A549 treated with DMSO at 1 μM for 4 hours (cell line): ENCODE measurements around the gene NDUFA6. TPM values are rescaled to one million over a fixed set of nuclear protein-coding genes. Genes with fewer than 3 reads are reported as not detected.

Experiments
- total RNA-seq: library from RNA; stranded (reverse); fragments of 200-300 nt; extraction: Qiagen RNA extraction; gene quantifications from 5 replicates; pipeline ENCODE4 v1.2.3, GENCODE V29; 2022; ENCODE audit warnings: low read depth

Gene NDUFA6
- 63.8 to 70.3 TPM (median 66.2 TPM) in 5 replicates for total RNA-seq

DNA sequence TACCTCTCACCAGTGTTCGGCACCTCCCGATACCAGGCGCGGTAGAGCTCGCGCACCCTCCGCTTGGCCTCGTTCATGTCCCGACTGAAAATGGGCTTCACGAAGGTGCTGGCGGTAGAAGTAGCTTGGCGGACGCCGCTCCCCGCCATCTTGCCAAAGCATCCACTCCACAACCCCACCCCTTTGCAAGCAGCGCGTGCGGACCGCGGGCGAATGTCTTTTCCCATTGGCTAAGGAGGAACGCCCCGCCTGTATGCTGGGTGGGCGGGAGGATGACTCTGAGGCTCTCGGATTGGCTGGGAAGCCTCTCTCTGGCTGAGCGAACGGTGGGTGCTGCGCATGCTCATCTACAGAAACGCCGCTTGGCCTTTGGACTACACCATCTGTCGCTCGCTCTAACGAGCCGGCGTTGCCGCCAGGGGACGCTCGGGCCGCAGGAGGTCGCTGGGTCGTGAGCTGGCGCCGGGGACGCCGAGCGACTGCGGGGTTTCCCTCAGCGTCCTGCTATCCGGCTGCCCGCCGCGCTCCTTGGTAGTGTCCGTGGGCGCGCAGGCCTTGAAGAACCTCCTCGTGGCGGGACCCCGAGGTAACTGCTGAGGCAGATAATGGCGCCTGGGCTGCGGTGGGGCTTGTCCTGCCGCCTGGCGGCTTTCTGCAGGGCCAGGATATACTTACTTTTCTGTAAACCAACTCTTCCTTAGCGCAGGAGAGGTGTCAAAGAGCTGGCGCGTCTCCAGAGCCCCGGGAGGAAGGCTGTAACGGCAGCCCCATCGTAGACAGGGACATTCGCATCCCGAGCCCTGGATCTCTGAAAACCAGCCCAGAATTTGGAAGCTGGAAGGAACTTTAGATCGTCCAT lies at the start of gene NDUFA6:
Gene NDUFA6 (minus strand): TSS at position 177 of the 859 bp plus-strand sequence. CDS start 28 bp downstream, at position 149.

DNA sequence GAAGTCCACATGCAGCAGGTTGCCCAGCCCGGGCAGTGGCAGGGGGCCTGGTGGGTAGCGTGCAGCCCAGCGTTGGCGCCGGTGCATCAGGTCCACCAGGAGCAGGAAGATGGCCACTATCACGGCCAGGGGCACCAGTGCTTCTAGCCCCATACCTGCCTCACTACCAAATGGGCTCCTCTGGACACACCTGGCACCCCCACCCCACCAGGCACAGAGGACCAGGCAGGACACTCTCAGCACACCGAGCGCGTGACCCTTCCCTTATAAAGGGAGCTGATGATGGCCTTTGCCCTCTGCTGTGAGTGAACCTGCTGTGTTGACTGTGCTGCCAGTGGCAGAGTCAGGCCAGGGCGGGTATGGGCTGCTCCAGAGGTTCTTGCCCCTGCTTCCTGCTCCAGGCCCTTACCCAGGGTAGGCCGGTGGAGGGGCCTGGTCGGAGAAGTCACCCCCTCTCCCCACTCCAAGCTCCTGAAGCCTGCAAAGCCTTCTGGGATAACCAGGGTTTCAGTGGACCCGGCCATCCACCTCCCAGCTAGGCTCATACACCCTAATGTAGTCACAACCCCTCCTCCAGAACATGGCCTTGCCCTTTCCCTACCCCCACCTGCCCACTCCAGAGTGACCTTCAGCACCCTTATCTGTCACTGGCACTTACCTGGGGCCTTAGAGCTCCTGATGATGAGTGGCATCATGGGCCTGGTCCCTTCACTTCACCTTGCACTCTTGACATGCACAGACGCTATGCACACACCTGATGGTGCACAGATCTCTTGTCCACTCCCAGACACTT lies 40.3 kb upstream of the NDUFA6 start, which contains the start of gene CYP2D6:
Gene CYP2D6 (minus strand): TSS at position 172 of the 793 bp plus-strand sequence. CDS start 19 bp downstream, at position 153.

DNA sequence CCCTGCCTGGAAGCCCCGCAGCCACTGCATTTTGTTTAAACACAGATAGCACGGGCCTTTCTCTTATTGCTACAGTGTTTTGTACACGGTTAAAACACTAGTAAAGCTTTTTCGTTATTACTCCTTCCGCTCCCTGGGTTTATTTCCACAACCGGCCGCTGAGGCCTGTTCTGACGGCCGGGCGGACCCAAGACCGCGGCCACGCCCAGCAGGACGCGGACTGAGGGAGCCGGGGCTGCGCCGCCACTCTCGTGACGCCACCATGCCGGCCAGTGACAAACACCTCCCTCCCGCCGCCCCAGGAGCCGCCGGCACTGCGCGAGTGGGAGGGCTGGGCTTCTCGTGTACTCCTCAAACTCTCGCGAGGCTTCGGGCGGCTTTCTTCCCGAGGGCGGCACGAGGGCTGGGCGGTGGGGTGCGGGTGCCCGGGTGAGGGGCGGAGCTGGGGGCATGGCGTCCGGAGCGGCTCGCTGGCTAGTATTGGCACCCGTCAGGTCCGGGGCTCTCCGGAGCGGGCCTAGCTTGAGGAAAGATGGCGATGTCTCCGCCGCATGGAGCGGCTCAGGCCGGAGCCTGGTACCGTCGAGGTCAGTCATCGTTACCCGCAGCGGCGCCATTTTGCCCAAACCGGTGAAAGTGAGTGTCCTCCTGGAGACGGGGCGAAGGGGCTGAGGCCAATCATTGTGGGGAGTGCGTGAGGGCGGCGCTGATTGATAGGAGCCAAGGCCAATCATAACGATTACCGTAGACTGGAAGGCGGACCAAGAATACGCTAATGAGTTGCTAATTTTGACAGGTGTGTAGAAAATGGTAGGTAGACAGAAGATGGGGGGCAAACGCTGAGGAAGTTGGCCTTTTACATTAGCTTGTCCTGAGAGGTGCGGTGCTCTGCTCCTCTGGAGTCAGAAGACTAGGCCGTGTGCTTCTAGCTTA lies 11.0 kb downstream of the NDUFA6 start, which contains the start of gene SMDT1:
Gene SMDT1 (plus strand): TSS at position 382 of the 933 bp plus-strand sequence. CDS start 69 bp downstream, at position 451.

DNA sequence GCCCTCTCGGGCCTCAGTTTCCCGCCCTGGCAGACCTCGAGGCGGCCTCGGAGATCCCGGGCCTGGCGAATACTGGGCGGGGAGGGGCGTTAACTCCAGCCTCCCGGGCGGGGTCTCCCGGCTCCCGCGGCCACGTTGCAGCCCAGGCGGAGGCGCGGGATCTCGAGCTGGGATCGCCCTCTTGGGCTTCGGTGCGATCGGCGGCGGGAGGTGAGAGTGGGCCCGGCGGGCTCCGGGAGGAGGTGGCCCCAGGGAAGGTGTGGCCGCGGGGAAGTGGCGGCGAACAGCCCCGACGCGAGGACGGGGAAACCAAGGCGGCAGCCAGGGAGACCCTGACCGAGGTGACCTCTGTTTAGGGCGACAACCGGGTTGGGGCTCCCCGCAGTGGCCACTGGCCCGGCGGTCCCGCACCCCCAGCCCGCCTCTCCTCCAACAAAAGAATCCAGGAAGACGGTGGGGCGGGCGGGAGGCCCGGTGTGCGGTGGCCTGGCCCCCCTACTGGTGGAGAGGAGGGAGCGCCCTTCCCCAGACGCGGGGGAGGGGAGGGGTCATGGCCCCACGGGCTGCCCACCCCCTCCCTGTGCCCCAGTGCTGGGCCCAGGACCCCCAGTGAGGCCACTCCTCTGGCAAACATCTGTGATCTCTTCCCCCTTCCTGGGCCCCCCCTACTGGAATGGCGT lies 16.3 kb downstream of the NDUFA6 start, which contains the start of gene PHETA2:
Gene PHETA2 (plus strand): TSS at position 117 of the 680 bp plus-strand sequence. CDS start 3,046 bp downstream, outside the sequence.

DNA sequence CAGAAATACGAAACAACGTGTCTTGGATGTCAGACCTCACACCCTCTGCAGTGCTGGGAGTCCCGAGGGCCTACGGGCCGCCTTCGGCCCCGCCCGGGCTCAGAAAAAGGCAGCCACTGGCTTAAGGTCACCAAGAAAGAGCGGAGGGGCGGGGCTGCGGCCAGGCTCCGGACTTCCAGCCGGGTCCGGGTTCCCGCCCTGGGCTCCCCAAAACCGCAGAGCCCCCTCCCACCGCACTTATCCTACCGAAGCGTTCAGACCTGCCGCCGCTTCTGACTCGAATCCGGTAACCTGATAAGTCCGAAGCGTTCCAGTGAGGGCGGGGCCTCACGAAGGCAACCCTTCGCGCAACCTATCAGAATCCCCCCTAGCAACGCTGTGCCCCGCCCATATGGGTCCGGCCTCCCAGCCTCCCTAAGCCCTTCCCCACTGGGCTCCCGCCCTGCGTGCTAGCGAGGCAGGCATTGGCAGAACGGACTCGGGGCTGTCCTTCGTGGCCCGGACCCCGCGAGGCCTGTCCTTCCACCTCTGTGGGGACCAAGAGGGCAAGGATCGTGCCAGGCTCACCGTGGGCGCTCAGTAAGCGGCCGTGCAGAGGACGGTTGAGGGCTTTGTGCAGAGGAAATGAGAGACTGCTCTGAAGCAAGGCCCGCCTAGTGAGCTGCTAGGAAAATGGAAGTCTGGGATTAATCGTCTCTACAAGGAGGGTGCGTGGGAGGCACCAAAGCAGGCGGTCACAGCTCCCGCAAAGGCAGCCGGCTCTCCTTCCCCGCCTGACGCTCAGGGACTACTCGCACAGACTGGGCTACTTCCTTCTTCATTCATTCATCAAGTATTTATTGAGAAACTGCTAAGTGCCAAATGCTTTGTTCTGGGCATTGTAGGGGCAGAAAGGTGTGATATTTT lies 19.8 kb downstream of the NDUFA6 start, which contains the start of gene NAGA:
Gene NAGA (minus strand): TSS at position 296 of the 906 bp plus-strand sequence. CDS start 515 bp downstream, outside the sequence.

Other genes with a start within 250 kb of the NDUFA6 start
- gene SHISA8, start 175.7 kb downstream of the NDUFA6 start, total RNA-seq, result 0.14 to 0.38 TPM (median 0.21 TPM) in 4 of 5 replicates, not detected in the other
- gene TNFRSF13C, start 164.0 kb downstream of the NDUFA6 start, total RNA-seq, result 0.14 to 0.31 TPM (median 0.19 TPM) in 5 replicates
- gene CENPM, start 143.6 kb downstream of the NDUFA6 start, total RNA-seq, result 31.5 to 39.1 TPM (median 36.7 TPM) in 5 replicates
- gene SEPTIN3, start 121.3 kb downstream of the NDUFA6 start, total RNA-seq, result 1.2 to 1.7 TPM (median 1.3 TPM) in 5 replicates
- gene WBP2NL, start 92.0 kb downstream of the NDUFA6 start, total RNA-seq, result 0.14 to 0.17 TPM (median 0.15 TPM) in 3 of 5 replicates, not detected in the others
- 7.0 to 7.9 TPM (median 7.6 TPM) in 5 replicates for gene NAGA, start 20.0 kb downstream of the NDUFA6 start, total RNA-seq
- gene PHETA2, start 16.5 kb downstream of the NDUFA6 start, total RNA-seq, result not detected in 5 replicates
- gene SMDT1, start 11.1 kb downstream of the NDUFA6 start, total RNA-seq, result 28.3 to 43.2 TPM (median 40.9 TPM) in 5 replicates
- 0.13 to 0.66 TPM (median 0.38 TPM) in 5 replicates for gene CYP2D6, start 40.0 kb upstream of the NDUFA6 start, total RNA-seq
- 12.7 to 16.1 TPM (median 15.9 TPM) in 5 replicates for gene TCF20, start 179.9 kb upstream of the NDUFA6 start, total RNA-seq